DMS153 treated with DMSO at 0.1 percent for 48 hours (cell line): ENCODE measurements around the gene CSRNP3.

Experiments used
- DNase-seq: peaks from one replicate; lab custom pipeline; 2025; ENCODE audit not compliant: unreplicated experiment; lab: John Stamatoyannopoulos, UW

CSRNP3 gene

DNA sequence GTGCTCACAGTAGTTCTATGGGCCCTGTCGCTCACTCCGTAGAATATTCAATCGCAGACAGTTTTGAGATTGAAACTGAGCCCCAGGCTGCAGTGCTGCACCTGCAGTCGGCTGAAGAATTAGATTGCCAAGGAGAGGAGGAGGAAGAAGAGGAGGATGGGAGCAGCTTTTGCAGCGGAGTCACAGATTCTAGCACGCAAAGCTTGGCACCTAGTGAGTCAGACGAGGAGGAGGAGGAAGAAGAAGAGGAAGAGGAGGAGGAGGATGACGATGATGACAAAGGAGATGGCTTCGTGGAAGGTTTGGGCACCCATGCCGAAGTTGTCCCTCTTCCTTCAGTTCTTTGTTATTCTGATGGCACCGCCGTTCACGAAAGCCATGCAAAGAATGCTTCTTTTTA is 209.4 kb downstream of the CSRNP3 start:
- no peak for DNase-seq

DNA sequence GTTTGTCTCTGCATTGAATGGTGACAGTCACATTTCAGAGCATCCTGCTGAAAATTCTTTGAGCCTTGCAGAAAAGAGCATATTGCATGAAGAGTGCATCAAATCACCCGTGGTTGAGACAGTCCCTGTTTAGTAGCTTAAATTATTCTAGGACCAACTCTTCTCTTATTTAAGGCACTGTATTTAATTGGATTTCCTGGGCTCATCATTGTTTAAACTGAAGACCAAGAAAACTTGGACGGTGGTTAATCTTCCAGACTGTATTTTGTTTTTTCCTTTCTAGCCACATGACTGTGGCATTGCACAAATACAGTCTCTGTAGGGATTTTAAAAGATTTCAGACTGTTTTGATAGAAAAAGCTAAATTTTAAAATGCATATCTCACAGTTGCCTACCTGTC is 210.1 kb downstream of the CSRNP3 start:
- no peak for DNase-seq

DNA sequence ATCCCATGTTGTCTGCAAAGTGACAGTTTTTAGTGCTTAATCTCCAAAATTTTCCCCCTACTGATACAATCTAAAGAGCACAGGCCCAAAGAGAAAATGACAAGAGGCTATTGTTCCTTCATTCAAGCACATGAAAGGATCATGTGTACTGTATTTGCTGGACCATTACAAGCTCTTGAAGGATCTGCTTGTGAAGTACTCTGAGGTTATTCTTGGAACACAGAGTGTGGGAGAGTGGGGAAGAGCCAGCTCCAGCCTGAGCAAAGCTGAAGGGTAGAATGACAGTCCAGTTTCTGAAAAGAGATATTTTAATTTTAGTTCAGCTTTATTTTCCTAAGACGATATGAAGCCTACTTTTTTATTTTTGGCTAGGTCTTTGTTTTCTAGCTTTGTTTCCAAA is 212.3 kb downstream of the CSRNP3 start:
- DNase-seq = peak; percentile 31

DNA sequence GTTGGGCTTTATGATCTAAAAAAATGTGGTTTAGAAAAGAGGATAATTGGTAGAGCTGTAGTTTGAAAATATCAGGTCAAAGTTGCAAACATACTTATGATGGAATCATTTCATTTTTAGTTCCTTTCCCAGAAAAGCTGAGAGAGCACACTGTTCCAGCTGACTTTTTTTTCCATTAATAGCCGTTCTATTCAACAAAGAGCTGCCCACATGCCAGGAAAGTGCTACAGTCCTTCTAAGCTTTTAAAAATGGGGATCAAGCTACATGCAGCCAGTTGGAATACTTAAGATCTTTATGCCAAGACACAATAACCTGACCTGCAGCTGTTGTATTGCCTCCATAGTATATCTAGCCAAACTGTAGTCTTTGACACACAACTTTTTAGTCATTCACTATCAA is 213.0 kb downstream of the CSRNP3 start:
- no peak for DNase-seq

DNA sequence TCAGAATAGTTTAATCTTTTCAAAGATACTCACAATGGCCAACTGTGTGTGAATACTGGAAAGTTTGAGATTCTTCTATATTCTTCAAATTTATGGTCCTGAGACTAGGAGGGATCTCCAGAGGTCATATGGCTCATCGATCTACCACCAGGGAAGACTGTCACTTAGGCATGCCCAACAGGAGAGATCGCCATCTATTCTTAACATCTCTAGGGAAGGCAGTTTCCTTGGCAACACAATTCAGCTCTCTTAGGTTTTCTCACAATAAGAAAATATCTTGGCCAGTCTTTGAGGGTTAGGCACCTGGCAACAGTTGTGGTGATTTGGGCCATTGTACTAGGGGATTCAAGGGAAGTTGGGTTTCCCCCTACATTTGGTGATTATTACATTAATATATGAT is 217.3 kb downstream of the CSRNP3 start:
- no peak for DNase-seq

DNA sequence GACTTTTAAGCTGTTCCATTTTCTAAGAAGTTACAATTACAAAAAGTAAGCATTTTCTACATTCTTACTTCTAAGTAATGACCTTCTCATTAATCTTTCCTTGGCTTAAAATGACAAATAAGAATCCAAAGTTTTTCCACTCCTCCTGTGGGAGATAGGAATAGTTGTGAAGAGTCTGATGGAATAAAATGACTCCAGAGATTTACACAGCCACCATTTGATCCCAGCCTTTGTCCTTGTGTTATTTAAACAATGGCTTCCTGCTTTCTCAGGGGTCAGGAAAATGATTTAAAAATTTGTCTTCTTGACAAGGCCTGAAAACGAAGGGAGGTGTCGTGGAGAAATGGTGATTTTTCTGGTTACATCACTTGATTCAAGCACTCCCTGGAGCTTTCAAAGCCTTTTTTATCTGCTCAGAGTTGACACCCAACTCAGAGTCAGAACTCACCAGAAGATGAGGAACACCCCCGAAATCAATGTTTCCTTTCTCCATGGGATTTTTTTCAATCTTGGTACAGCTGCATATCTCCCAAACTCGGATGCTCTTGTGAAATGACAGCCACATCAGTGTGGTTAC is 218.0 kb downstream of the CSRNP3 start:
- DNase-seq = no peak

DNA sequence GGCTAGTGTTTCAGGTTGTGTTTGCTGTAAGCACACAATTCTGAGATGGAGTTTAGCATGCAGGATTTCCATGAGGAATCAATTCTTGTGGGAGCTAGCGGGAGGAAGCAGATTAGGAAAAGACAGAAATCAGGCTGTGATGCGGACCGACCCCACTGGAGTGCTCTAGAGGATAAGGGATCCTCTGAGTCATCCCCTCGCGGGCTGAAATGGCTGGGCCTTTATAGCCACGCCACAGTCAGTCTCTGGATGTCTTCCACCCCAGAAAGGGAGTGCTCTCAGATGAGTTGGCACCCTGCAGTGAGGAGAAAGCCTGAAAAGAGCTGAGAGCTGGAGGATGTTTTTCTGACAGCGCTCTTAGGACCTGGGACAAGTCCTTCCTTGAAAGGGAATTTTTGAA is 222.1 kb downstream of the CSRNP3 start:
- no peak for DNase-seq

DNA sequence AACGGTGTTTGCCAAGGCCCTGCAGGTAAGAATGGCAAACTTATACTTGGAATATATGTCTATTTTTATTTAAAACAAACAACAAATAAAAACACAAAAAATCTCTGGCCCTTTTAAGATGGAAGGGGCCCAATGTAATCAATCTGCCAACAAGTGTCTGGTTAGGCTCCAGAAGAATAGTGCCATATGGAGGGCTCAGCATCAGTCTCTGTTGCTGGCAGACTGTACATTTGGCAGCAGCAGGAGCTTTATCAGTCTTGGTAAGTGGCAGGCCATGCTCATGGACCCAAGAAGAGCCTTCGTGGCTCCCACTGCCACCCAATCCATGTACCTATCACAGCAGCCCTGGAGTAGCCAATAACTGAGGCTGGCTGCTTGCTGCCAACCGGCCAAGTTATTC is 223.4 kb downstream of the CSRNP3 start:
- no peak for DNase-seq

DNA sequence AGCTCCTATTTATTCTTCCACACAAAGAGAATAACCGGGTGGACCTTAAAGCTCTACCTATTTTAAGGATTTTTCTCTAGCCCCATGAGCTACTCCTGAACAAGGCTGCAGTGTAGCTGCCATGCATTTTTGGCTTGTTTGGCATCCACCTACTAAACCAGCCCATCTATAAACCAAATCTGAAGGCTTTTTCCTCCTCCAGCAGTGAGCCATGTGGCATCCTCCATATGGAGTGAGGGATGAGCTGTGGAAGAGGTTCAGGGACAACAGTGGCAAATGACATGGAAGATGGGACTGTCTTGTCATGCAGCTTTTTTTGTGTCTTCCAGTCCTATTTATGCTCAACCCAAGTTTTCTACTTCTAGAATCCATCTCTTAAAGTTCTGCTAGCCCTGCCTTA is 224.3 kb downstream of the CSRNP3 start:
- no peak for DNase-seq

DNA sequence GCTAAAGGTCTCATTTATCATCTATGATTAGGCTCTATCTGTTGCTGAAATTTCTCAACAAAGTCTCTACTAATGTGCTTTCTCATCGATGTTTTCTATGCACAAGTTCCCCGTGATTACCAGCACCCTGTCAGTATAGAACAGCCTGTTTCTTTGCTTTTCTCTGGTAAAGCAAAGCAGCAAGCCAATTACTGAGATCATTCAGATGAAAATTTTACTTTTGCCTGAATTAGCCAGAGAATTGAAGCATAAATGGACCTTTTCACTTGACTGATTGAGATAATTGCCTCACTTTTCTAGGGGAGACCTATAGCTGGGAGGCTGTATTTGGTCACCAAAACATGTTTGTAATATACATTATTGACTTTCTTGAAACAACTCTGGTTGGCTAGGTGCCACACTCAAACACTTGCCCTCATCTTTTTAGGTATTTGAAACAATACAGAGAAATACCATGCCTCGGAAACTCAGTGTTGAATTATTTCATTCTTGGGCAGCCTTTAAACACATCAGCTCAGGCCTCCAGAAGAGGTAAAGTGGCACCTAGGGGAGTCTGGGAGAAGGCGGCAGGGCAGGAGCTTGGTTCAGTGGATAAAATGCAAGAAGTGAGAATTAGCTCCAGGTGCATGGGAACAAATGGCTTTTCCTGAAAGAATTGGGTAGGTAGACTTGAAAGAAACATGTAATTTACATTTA is 228.4 kb downstream of the CSRNP3 start:
- DNase-seq = no peak

DNA sequence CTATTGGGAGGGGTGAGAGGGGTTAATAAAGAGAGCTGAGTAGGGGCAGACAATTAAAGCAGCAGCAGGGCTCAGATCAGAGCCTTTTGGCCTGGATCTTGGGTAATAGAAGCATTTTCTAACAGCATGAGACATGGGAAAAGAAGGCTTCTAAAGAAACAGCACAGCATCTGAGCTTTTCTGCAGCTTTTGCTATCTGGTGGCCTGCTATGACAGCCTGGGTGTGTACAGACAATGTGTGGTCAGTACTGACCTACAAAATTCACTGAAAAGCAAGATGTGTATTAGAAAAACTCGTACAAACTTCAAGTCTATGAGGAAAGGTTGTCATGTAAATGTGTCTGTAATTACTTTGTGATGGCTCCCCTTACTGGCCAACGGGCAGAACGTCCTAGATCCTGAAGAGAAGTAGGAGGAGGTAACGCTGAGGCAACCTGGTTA is 229.0 kb downstream of the CSRNP3 start:
- DNase-seq = peak; percentile 66

DNA sequence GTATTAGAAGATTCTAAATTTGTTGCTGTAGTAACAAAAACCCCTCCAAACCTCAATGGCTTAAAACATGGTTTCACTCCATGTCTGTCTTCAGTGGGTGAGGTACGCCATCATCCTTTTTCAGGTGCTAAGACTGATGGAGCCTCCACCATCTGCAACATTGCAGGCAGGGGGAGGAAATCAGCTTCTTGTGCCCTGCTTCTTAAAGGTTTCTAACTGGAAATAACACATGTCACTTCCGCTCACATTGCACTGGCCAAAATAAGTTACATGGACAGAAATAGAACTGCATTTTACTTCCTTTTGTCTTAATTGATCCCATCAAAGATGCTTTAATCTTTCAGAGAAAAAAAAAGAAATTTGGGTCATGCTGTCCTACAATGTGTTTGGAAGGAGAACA is 230.4 kb downstream of the CSRNP3 start:
- no peak for DNase-seq

DNA sequence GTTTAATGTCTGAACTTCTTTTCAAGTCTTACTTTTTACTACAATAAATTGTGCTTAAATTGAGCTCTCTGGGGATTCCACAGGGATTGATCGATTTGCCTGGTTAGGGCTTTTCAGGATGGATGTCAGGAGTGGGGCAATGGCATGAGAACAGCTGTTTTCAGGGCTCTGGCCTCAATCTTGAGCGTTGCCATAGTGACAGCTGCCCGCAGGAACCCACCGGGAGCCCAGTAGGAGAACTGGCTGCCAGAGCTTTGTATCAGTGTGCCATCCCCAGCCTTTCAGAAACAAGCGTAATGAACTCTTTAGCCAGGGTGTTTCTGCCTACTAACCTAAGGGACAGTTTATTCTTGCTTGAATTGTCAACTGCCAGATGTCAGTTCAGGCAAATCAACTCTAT is 231.0 kb downstream of the CSRNP3 start:
- no peak for DNase-seq

DNA sequence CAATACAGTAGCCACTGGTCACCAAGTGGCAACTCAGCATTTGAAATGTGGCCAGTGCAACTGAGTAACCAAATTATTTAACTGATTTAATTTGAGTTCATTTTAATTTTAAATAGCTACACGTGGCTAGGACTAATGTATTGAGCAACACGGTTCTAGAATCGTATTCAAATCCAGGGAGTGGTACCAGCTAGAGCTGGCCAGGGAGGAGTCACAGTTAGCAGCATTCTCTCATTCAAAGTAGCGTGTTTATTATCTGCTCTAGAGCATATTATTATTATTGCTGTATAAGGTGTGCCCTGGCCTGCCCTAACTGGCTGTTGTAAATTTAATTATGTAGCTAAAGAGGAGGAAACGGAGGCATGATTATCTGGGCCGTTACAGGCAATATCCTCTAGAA is 231.6 kb downstream of the CSRNP3 start:
- DNase-seq = no peak

DNA sequence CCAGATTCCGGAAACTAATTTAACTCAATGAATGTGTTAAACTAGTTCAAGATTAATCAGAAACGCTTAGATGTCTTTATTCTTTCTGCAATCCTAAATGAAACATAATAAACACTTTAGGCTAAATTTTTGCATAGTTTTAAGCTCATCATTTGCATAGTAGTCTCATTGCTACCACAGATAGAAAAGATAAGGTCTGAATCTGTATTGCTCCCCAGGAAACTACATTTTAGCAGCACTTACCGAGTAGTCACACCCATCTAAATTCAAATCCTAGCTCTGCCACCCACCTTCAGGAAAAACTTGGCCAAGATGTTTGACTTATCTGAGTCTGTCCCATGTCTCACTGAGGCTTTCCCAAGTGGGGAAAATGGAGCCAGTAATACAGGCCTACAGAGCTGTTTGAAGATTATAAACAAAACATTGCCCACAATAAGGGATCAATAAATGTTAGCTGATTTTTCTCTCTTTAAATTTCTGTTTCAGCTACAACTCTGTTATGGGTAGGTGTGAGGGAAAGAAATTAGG is 237.5 kb downstream of the CSRNP3 start:
- DNase-seq = no peak

DNA sequence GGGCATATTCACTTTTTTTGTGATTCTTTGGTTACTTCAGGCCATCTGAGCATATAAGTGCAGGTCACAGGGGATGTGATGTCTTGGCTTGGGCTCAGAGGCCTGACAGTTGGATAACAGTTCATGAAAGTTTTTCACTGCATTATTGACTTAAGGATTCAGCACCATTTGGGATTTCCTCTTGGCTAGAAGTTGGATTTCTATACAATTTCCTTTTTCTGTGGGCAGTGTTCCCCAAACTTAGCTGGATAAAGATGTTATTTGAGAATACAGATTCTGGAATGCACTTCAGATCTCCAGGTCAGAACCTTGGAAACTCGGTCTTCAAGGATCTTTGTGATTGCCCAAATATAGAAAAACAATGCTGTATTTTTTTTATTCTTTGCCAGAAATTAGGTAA is 246.6 kb downstream of the CSRNP3 start:
- DNase-seq = no peak

DNA sequence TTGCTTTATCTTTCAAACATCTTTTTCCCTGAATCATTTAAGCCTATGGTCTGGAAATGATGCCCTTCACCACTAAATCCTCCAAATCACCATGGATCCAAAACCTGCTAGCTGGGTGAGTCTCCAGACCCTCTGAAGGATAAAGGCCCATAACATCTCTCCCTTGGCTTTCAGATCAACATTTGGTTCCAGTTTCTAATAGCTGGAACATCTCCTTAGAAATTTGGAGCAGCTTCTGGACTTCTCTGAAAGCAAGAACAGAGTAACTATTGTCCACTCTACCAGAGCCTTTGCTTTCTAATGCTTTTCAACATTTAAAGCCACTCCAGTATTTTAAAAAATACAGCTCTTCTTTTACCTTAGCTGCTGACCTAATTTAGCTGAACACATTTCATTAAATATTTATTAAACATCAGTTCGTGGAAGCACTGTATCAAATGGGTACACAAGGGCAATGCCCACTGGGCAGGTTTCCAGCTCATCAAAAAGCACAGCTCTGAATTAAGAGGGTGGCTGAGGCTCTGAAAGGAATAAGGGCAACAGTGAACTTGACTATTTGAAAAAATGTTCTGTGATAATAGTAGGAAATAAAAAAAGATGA is 249.2 kb downstream of the CSRNP3 start:
- DNase-seq = peak; percentile 40

DNA sequence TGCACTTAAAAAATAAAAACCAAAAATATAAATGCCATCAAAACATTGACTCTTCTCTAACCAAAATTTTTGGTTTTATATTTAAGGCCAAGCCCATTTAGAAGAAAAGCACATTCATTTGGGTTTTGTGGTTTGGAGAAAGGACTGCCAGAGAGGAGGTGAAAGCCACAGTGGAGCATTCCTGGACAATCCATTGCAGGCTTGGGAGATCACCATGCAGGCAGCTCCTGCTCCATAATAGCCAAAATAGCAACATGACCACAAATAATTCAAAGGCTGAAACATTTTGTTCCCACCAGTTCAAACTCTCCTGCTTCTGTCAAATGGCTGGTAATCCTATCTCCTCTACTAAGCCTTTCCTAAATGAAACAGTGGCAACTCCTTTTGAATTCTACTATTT is 251.0 kb downstream of the CSRNP3 start:
- DNase-seq = no peak

DNA sequence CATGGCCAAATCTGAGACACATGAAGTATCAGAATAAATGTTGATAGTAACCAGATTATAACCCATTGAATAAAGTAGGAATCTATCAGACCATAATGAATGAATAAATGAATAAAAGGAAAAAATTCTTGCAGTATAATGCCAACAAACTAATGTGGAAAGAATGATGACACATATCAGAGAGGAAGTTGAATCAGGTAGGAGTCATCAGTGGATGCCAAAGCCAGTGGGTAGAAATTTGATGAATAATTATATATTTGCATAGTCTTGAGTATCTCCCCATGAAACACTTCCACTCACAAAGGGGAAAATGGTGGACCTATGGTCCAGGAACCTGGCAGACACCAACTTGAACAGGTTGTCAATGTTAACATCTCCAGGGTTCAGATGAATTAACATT is 255.9 kb downstream of the CSRNP3 start:
- DNase-seq = no peak
